T-cell (primary cell): ENCODE results near the gene EPB41L4A. TPM values are rescaled to one million over a fixed set of nuclear protein-coding genes. Genes with fewer than 3 reads are reported as not detected.
A peak's percentile ranks its signal among the peaks of the same experiment; 100 is the strongest.

Experiments
- ATAC-seq, 4 experiments: fragments of 200-7000 bp in 3 of 4; fragments of 150-1000 bp in 1 of 4; cut with Tn5 transposase; replicated peaks in 1 of 4; 1 replicate in 3 of 4; 2 replicates in 1 of 4; pipeline ENCODE4 v1.10.0; 2021; ENCODE audit warnings: moderate library complexity in 3 of 4, mild to moderate bottlenecking in 2 of 4, moderate number of reproducible peaks in 1 of 4
- CTCF ChIA-PET, 2 donors: fragments of 300-600 bp; sonication (Branson Sonifier 250); formaldehyde crosslinking; loops; one replicate each; lab custom pipeline; 2022; ENCODE audit warnings: antibody characterized with exemption in 2 of 2; lab: Charles Lee
- POLR2A ChIA-PET, 2 donors: fragments of 300-600 bp; sonication (Branson Sonifier 250); formaldehyde crosslinking; loops; one replicate each; lab custom pipeline; 2022; ENCODE audit warnings: antibody characterized with exemption in 2 of 2; lab: Charles Lee
- DNase-seq, 35 experiments: peaks; one replicate each; pipeline versions ENCODE4 v3.0.0 to v3.0.0-alpha.2; 2013 to 2023
- H3K27ac ChIP-seq: one replicate; pipeline ENCODE4 v1.5.1; 2013; ENCODE audit warnings: low read length
- H3K27me3 ChIP-seq, 2 experiments: replicated peaks in 1 of 2; 1 replicate in 1 of 2; 2 replicates in 1 of 2; pipeline versions ENCODE4 v1.6.1 to v1.7.0; 2013; ENCODE audit warnings: low read length in 1 of 2, mixed read lengths in 1 of 2; ENCODE audit not compliant: control insufficient read depth in 2 of 2, insufficient read depth in 2 of 2; ENCODE audit errors: extremely low read depth in 1 of 2
- H3K36me3 ChIP-seq, 2 donors: 1 replicate in 1 of 2; 2 replicates in 1 of 2; pipeline versions ENCODE4 v1.6.1 to v1.7.0; 2013; ENCODE audit warnings: low read length in 1 of 2; ENCODE audit not compliant: control insufficient read depth in 2 of 2, insufficient read depth in 1 of 2; ENCODE audit errors: extremely low read depth in 1 of 2
- H3K4me1 ChIP-seq, 2 experiments: 1 replicate in 1 of 2; 2 replicates in 1 of 2; pipeline versions ENCODE4 v1.6.1 to v1.7.0; 2013; ENCODE audit warnings: low read length in 2 of 2, mixed read lengths in 1 of 2; ENCODE audit not compliant: insufficient read depth in 2 of 2, control insufficient read depth in 1 of 2; ENCODE audit errors: extremely low read depth in 1 of 2
- H3K4me3 ChIP-seq, 2 donors: 1 replicate in 1 of 2; 2 replicates in 1 of 2; pipeline versions ENCODE4 v1.5.1 to v1.7.0; 2013; ENCODE audit warnings: mild to moderate bottlenecking in 2 of 2, low read length in 1 of 2, moderate library complexity in 1 of 2; ENCODE audit not compliant: control insufficient read depth in 1 of 2; ENCODE audit errors: extremely low read depth in 1 of 2
- H3K9me3 ChIP-seq: 2 replicates; pipeline ENCODE4 v1.7.0; 2013
- H3K27ac Mint-ChIP-seq, 2 donors: one replicate each; pipeline ENCODE4 v1.8.0; 2020 to 2021; ENCODE audit warnings: mild to moderate bottlenecking in 2 of 2, mixed read lengths in 2 of 2
- H3K27me3 Mint-ChIP-seq, 2 donors: one replicate each; pipeline ENCODE4 v1.8.0; 2021 to 2022; ENCODE audit warnings: mixed read lengths in 2 of 2
- H3K36me3 Mint-ChIP-seq: one replicate; pipeline ENCODE4 v1.8.0; 2021; ENCODE audit warnings: mixed read lengths
- H3K4me1 Mint-ChIP-seq, 3 donors: one replicate each; pipeline ENCODE4 v1.8.0; 2020 to 2022; ENCODE audit warnings: mixed read lengths in 3 of 3, mild to moderate bottlenecking in 1 of 3
- H3K4me3 Mint-ChIP-seq, 3 donors: one replicate each; pipeline ENCODE4 v1.8.0; 2020 to 2022; ENCODE audit warnings: mild to moderate bottlenecking in 3 of 3, mixed read lengths in 3 of 3, moderate library complexity in 3 of 3
- H3K9me3 Mint-ChIP-seq, 3 donors: one replicate each; pipeline ENCODE4 v1.8.0; 2020 to 2022; ENCODE audit warnings: mixed read lengths in 3 of 3
- WGBS: methylation state at CpG from one replicate; pipeline ENCODE4 v1.1.5; 2013; ENCODE audit warnings: missing lambda C conversion rate; ENCODE audit not compliant: insufficient coverage; 5-methylcytosine and 5-hydroxymethylcytosine counted together
- total RNA-seq, 35 experiments: library from RNA in 6 of 35; stranded (reverse) in 6 of 35; fragments of 120-200 nt in 1 of 35; gene quantifications; one replicate each; pipeline versions ENCODE4 v1.2.1 to v1.2.4 and lab custom pipeline; 2013 to 2026

Gene EPB41L4A
- total RNA-seq, 5 donors from 2014 or later (not counting 1 experiment from before 2014, with no cell fraction given), result 0.47 to 2.5 (median 1.5) TPM

DNA sequence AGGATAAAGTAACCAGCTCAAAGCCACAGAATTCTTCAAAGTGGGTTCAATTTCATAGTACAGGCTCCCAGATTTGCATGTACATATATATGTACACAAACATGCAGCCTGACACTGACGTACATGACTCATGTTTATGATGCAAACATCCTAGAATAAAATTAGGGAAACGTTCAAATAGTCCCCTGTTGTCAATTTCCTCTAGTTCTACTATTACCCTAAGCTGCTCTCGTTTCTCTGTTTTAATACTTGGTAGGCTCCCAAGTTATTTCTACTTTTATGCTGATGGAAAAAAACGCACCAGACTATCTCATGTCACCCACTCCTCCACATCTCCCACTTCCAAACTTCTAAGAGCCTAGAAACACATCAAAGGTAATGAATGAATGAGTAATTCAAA lies 229.7 kb downstream of the EPB41L4A start:
- Mint-ChIP-seq H3K36me3 (no peaks in the 10 kb centered on the region), H3K27ac (no peak overlapping the region), H3K9me3 (no peaks in the 10 kb centered on the region), H3K27me3 (peaks cover 31 to 33% of the 10 kb centered on the region in 2 donors), H3K4me3 (no peak overlapping the region), H3K4me1 (no peaks in the 10 kb centered on the region)
- ChIA-PET CTCF (no interaction called here), POLR2A (no interaction called here)
- no peaks in the 10 kb centered on the region for H3K4me1 ChIP-seq
- H3K27me3 ChIP-seq, result peaks cover 0 to 7% of the 10 kb centered on the region in 2 experiments
- H3K27ac ChIP-seq, result no peak overlapping the region
- no peak overlapping the region for H3K4me3 ChIP-seq
- WGBS, result no CpG with 5 or more reads among the region's 4 CpGs
- H3K9me3 ChIP-seq, result no peaks in the 10 kb centered on the region
- H3K36me3 ChIP-seq, result no peaks in the 10 kb centered on the region
- DNase-seq (no peak), ATAC-seq (no peak)

GRCh38 chr5:112186401-112186990 lies 232.6 kb downstream of the EPB41L4A start:
- Mint-ChIP-seq H3K4me1 (no peaks in the 10 kb centered on the region), H3K27ac (no peak overlapping the region), H3K36me3 (no peaks in the 10 kb centered on the region), H3K27me3 (peaks cover 27 to 42% of the 10 kb centered on the region in 2 donors), H3K9me3 (no peaks in the 10 kb centered on the region), H3K4me3 (no peak overlapping the region)
- Histone ChIP-seq H3K4me3 (no peak overlapping the region), H3K4me1 (no peaks in the 10 kb centered on the region), H3K9me3 (no peaks in the 10 kb centered on the region), H3K27me3 (peaks cover 0 to 5% of the 10 kb centered on the region in 2 experiments), H3K27ac (no peak overlapping the region), H3K36me3 (no peaks in the 10 kb centered on the region)
- ATAC-seq (no peak), DNase-seq (peak in 5 of 35 experiments; percentile 2 to 38 (median 4))
- ChIA-PET POLR2A (no interaction called here), CTCF (no interaction called here)
- no CpG with 5 or more reads among the region's 4 CpGs for WGBS

- CTCF ChIA-PET, result interaction anchor here in 1 of 2 donors (1.5 kb wide), 1 partner anchor 8 kb away, joined by 7 read pairs; no protein-coding TSS in a partner anchor
Observed at GRCh38 chr5:112183874-112184273, 235.2 kb downstream of the EPB41L4A start.

DNA sequence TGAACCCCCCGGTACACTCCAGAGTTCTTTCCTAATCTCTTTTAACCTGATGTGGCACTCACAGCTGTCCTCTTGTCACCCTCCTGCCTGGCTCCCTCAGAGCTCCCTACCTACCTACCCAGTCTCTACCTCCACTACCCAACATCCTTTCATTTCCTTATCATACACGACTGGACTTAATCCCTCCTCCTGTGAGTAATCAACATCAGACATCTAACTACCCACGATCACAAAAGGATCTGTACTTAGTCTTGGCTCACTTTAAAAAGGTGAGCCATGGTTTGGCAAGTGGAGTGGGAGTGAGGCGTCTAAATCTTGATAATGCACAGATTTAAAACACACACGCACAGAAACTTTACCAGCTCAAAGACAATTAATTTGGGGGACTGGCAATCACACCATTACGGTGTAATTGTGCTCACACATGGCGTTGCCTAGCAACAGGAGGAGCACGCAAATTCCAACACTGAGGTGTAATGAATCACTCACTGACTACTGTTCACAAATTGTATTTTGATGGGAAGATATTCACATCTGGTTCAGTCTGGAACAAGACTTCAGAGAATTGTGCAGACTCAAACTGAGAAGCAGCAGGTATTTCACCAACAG lies 235.9 kb downstream of the EPB41L4A start:
- Histone ChIP-seq H3K4me1 (no peaks in the 10 kb centered on the region), H3K4me3 (no peak overlapping the region), H3K36me3 (no peaks in the 10 kb centered on the region), H3K27ac (no peak overlapping the region), H3K27me3 (peaks cover 0 to 2% of the 10 kb centered on the region in 2 experiments), H3K9me3 (no peaks in the 10 kb centered on the region)
- Mint-ChIP-seq H3K4me1 (no peaks in the 10 kb centered on the region), H3K27ac (no peak overlapping the region), H3K36me3 (no peaks in the 10 kb centered on the region), H3K9me3 (no peaks in the 10 kb centered on the region), H3K4me3 (no peak overlapping the region), H3K27me3 (peaks cover 22 to 28% of the 10 kb centered on the region in 2 donors)
- 75% methylated on average over 2 of the region's 8 CpGs for whole genome bisulfite sequencing
- no peak for ATAC-seq
- no peak for DNase-seq
- ChIA-PET POLR2A (no interaction called here), CTCF (interaction anchor here in 1 of 2 donors (1.5 kb wide), 1 partner anchor 8 kb away, joined by 7 read pairs; no protein-coding TSS in a partner anchor)

More at GRCh38 chr5:112183874-112184273, 235.2 kb downstream of the EPB41L4A start:
- Mint-ChIP-seq H3K27me3 (peaks cover 26 to 33% of the 10 kb centered on the region in 2 donors), H3K36me3 (no peaks in the 10 kb centered on the region), H3K27ac (no peak overlapping the region), H3K4me3 (no peak overlapping the region), H3K4me1 (no peaks in the 10 kb centered on the region), H3K9me3 (no peaks in the 10 kb centered on the region)
- ATAC-seq, result no peak
- DNase-seq, result no peak
- 100% methylated on average over 1 of the region's 8 CpGs for WGBS
- POLR2A ChIA-PET, result no interaction called here
- Histone ChIP-seq H3K9me3 (no peaks in the 10 kb centered on the region), H3K4me1 (no peaks in the 10 kb centered on the region), H3K36me3 (no peaks in the 10 kb centered on the region), H3K27ac (no peak overlapping the region), H3K27me3 (peaks cover 0 to 5% of the 10 kb centered on the region in 2 experiments), H3K4me3 (no peak overlapping the region)

GRCh38 chr5:112179290-112179689 lies 239.8 kb downstream of the EPB41L4A start:
- peaks cover 0 to 2% of the 10 kb centered on the region in 2 experiments for H3K27me3 ChIP-seq
- no peak for DNase-seq
- H3K36me3 ChIP-seq, result no peaks in the 10 kb centered on the region
- Mint-ChIP-seq H3K27me3 (peaks cover 16 to 20% of the 10 kb centered on the region in 2 donors), H3K36me3 (no peaks in the 10 kb centered on the region), H3K27ac (no peak overlapping the region), H3K4me3 (no peak overlapping the region), H3K9me3 (no peaks in the 10 kb centered on the region), H3K4me1 (peaks cover 0 to 6% (median 4%) of the 10 kb centered on the region in 3 donors)
- ChIA-PET CTCF (interaction anchor here in 1 of 2 donors (1.0 kb wide), 1 partner anchor 578 kb away, joined by 3 read pairs; no protein-coding TSS in a partner anchor), POLR2A (no interaction called here)
- ATAC-seq, result no peak
- WGBS, result no CpG with 5 or more reads among the region's 1 CpG
- H3K9me3 ChIP-seq, result no peaks in the 10 kb centered on the region
- no peak overlapping the region for H3K4me3 ChIP-seq
- no peak overlapping the region for H3K27ac ChIP-seq
- H3K4me1 ChIP-seq, result peaks cover 3 to 4% of the 10 kb centered on the region in 2 experiments

GRCh38 chr5:112174959-112175594 lies 244.0 kb downstream of the EPB41L4A start:
- 40% methylated on average over 1 of the region's 8 CpGs for WGBS
- H3K36me3 Mint-ChIP-seq, result no peaks in the 10 kb centered on the region
- ChIA-PET POLR2A (no interaction called here), CTCF (interaction anchor here (0.8 to 3.1 kb wide), 8 partner anchors 9 to 686 kb away, joined by 3 to 31 read pairs (median 5); partner anchors contain the start of gene SRP19 (in 1 of the 2))
- no peaks in the 10 kb centered on the region for H3K36me3 ChIP-seq
- no peak overlapping the region for H3K27ac ChIP-seq
- no peak overlapping the region for H3K27ac Mint-ChIP-seq
- peaks cover 3 to 4% of the 10 kb centered on the region in 2 experiments for H3K4me1 ChIP-seq
- no peaks in the 10 kb centered on the region for H3K9me3 ChIP-seq
- ATAC-seq (peak; percentile 37 to 62 (median 45)), DNase-seq (peak in 19 of 35 experiments; percentile 3 to 66 (median 11))
- H3K4me1 Mint-ChIP-seq, result peaks cover 0 to 6% (median 4%) of the 10 kb centered on the region in 3 donors
- H3K27me3 ChIP-seq, result no peaks in the 10 kb centered on the region
- no peak overlapping the region for H3K4me3 Mint-ChIP-seq
- H3K27me3 Mint-ChIP-seq, result peaks cover 6 to 18% of the 10 kb centered on the region in 2 donors
- no peaks in the 10 kb centered on the region for H3K9me3 Mint-ChIP-seq
- no peak overlapping the region for H3K4me3 ChIP-seq
